ENCODE data around the gene TM9SF1. TPM values are rescaled to one million over a fixed set of nuclear protein-coding genes. Genes with fewer than 3 reads are reported as not detected.

TM9SF1 gene
- total RNA-seq, 4 donors from 2014 or later, result 92.0 to 114 (median 107) TPM

GRCh38 chr14:24157331-24157730 is 37.9 kb downstream of the TM9SF1 start:
- TF ChIP-seq POLR2A (IDR thresholded peaks at IDR 0.05), result no peak
- TF ChIP-seq CTCF (IDR thresholded peaks at IDR 0.05), result no peak
- Histone ChIP-seq H3K36me3 (peaks cover 34 to 46% of the 10 kb centered on the region in 2 donors), H3K4me1 (peaks cover 9 to 14% of the 10 kb centered on the region in 2 donors), H3K4me3 (replicated peaks in 1 of 3) (no peak overlapping the region), H3K9me3 (no peaks in the 10 kb centered on the region), H3K27me3 (no peaks in the 10 kb centered on the region), H3K27ac (no peak overlapping the region)
- no peak for DNase-seq
- intact Hi-C loops (cut with DNase I), result no loop called here
- WGBS, 2 donors, result 91 to 92% methylated on average over 11 to 12 of the region's 12 CpGs

- peaks cover 4 to 10% of the 10 kb centered on the region in 2 donors for H3K4me1 ChIP-seq
- peaks cover 36 to 49% of the 10 kb centered on the region in 2 donors for H3K36me3 ChIP-seq
- intact Hi-C loops (cut with DNase I), result no loop called here
- no peak overlapping the region for H3K27ac ChIP-seq
- no peak for DNase-seq
- no peak overlapping the region for H3K4me3 ChIP-seq (replicated peaks in 1 of 3)
- no peaks in the 10 kb centered on the region for H3K9me3 ChIP-seq
- no peaks in the 10 kb centered on the region for H3K27me3 ChIP-seq
- TF ChIP-seq CTCF (IDR thresholded peaks at IDR 0.05) (no peak), POLR2A (IDR thresholded peaks at IDR 0.05) (no peak)
- WGBS, 2 donors, result 91 to 92% methylated on average over 1 of the region's 1 CpG
Measured at GRCh38 chr14:24156840-24157239, 38.4 kb downstream of the TM9SF1 start.

GRCh38 chr14:24155100-24155499 is 40.1 kb downstream of the TM9SF1 start:
- Histone ChIP-seq H3K4me3 (replicated peaks in 1 of 3) (no peak overlapping the region), H3K9me3 (no peaks in the 10 kb centered on the region), H3K27me3 (no peaks in the 10 kb centered on the region), H3K36me3 (peaks cover 49 to 61% of the 10 kb centered on the region in 2 donors), H3K4me1 (no peaks in the 10 kb centered on the region), H3K27ac (no peak overlapping the region)
- TF ChIP-seq CTCF (IDR thresholded peaks at IDR 0.05) (no peak), POLR2A (IDR thresholded peaks at IDR 0.05) (no peak)
- intact Hi-C loops (cut with DNase I), result no loop called here
- no peak for DNase-seq
- 91 to 97% methylated on average over 9 to 10 of the region's 10 CpGs for WGBS, 2 donors

GRCh38 chr14:24151404-24152080 is 43.7 kb downstream of the TM9SF1 start:
- Histone ChIP-seq H3K36me3 (peaks cover 38 to 47% of the 10 kb centered on the region in 2 donors), H3K27ac (no peak overlapping the region)
- 95 to 97% methylated on average over 16 of the region's 16 CpGs for WGBS, 2 donors

More at GRCh38 chr14:24151404-24152080, 43.7 kb downstream of the TM9SF1 start:
- intact Hi-C loops (cut with DNase I), result no loop called here
- no peak for DNase-seq
- Histone ChIP-seq H3K27me3 (no peaks in the 10 kb centered on the region), H3K4me3 (replicated peaks in 1 of 3) (no peak overlapping the region), H3K9me3 (no peaks in the 10 kb centered on the region), H3K4me1 (peaks cover 8% of the 10 kb centered on the region in 2 donors)
- TF ChIP-seq POLR2A (IDR thresholded peaks at IDR 0.05), result no peak
- TF ChIP-seq CTCF (IDR thresholded peaks at IDR 0.05), result no peak

Measured in thyroid gland (tissue), 4 donors.